ENCODE data around the gene ADAMTS12.

DNA sequence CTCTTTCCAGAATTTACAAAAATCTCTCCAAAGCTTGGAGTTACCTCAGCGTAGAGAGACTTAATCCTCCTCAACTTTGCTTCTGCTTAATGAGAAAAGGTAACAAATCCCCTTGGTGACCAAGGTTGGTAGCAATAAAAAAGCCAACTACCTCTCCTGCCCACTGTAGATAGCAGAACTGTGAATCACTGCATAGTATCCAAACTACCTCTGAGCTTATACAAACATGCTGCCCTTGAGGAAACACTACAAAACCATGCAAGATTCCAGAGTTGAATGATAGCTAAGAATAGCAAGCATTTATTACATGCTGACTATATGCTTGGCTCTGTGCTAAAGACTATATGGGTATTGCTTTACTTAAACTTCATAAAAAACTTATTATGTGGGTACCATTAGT, 2.8 kb upstream of the ADAMTS12 start:
- no peak for TF ChIP-seq SP1 (IDR thresholded peaks at IDR 0.05; ENCODE audit: low read depth)
- no peak for TF ChIP-seq ELF1 (IDR thresholded peaks at IDR 0.05; ENCODE audit: borderline replicate concordance, low read depth)

Measured in HCT116 (cell line).